Stomach (tissue), 4 donors: ENCODE data around the gene PRR33.

Source experiments
- CTCF ChIP-seq, 7 experiments: fragments of 450-650 bp in 4 of 7; fragments of 200-600 bp in 3 of 7; sonication (generic) in 3 of 7; IDR thresholded peaks; one replicate each; pipeline ENCODE4 v1.5.1; 2016 to 2019; ENCODE audit warnings: antibody characterized with exemption in 7 of 7, control low read depth in 2 of 7, mild to moderate bottlenecking in 1 of 7
- EP300 ChIP-seq: sonication (generic); formaldehyde crosslinking; IDR thresholded peaks from one replicate; pipeline ENCODE4 v1.6.1; 2017; ENCODE audit warnings: antibody characterized with exemption
- POLR2A ChIP-seq, 4 donors: fragments of 450-650 bp; IDR thresholded peaks; one replicate each; pipeline ENCODE4 v1.6.1; 2016; ENCODE audit warnings: antibody characterized with exemption in 4 of 4, control low read depth in 2 of 4, mild to moderate bottlenecking in 1 of 4, moderate library complexity in 1 of 4
- POLR2AphosphoS5 ChIP-seq, 3 donors: sonication (generic); formaldehyde crosslinking; IDR thresholded peaks; one replicate each; pipeline ENCODE4 v1.6.1; 2016; ENCODE audit warnings: antibody characterized with exemption in 3 of 3

GRCh38 chr11:1935156-1936071 lies 43.7 kb upstream of the PRR33 start:
- TF ChIP-seq CTCF (IDR thresholded peaks at IDR 0.05) = no peak
- TF ChIP-seq POLR2AphosphoS5 (IDR thresholded peaks at IDR 0.05) = no peak
- TF ChIP-seq POLR2A (IDR thresholded peaks at IDR 0.05) = no peak
- no peak for TF ChIP-seq EP300
